ENCODE results near the gene SMIM22. TPM values are rescaled to one million over a fixed set of nuclear protein-coding genes. Genes with fewer than 3 reads are reported as not detected.

The SMIM22 gene
- total RNA-seq, result not detected in 2 replicates

DNA sequence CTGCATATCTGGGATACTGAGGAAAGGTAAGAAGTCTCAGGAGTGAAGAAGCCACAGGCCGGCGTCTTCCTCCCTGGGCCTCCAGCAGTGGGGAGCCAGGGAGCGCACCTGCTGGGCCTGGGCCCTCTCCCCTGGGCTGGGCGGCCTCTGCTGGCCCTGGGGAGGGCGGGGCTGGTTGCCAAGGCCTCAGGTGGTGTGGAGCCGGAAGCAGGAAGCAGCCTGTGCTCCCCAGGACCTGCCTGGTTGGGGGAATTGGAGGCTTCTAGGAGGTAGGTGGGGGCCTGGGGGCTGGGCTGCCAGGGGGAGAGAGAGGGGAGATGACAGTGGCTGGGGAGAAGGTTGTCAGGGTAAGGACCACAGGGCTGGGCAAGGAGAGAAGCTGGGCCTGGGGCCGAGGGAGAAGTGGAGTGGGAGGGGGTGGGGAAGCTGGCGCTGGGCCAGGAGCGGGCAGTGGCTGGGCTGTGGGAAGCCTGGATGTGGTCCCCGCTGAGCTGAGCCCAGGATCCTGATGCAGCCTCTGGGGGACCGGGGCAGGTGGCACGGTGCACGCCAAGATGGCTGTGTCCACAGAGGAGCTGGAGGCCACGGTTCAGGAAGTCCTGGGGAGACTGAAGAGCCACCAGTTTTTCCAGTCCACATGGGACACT, at the start of gene SMIM22:
Gene SMIM22 (plus strand): TSS at position 189 of the 647 bp plus-strand sequence. CDS start 366 bp downstream, at position 555.

GRCh38 chr16:4766875-4767628, 28.1 kb upstream of the SMIM22 start, which contains the start of gene ZNF500:
TSS of gene ZNF500 (minus strand) at chr16:4767162. CDS start at chr16:4765978, 1,184 bp downstream.

DNA sequence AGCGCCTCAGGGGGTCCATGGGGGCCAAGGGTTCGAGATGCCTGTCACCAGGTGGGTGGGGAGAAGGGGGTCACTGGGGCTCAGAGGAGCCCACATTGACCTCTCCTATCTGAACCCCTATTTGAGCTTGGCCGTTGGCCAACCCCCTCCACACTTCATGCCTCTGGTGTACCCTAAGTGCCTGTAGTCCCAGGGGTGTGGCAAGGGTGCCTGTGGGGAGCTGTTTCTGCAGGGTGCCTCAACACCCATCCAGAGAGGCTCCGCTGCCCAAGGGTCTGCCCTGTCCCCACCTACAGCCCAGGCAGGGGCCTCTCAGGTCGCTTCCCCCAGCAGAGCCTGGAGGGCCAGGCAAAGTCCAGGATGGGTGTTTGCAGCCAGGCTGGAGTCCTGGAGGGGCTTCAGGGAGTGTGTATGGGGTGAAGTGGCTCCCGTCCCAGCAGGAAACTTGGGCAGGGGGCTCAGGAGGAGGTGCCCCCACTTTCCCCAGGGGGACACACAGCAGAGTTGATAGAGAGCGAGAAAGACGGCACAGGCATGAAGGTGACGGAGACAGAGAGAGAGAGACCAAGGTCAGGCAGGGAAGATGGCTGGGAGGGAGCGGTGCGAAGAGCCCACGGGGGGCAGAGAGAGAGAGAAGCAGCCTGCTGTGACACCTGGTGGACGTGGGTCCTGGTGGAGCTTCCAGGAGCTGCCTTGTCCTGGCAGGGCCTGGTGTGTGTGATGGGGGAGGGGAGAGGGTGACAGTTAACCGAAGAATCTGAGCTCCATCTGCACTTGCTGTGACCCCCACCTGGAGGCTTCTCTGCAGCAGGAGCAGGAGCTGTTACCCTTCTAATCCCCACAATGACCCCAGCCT, 7.3 kb upstream of the SMIM22 start, which contains the start of gene SEPTIN12:
Gene SEPTIN12 (minus strand): TSS at position 719 of the 856 bp plus-strand sequence. CDS start 700 bp downstream, at position 19.

DNA sequence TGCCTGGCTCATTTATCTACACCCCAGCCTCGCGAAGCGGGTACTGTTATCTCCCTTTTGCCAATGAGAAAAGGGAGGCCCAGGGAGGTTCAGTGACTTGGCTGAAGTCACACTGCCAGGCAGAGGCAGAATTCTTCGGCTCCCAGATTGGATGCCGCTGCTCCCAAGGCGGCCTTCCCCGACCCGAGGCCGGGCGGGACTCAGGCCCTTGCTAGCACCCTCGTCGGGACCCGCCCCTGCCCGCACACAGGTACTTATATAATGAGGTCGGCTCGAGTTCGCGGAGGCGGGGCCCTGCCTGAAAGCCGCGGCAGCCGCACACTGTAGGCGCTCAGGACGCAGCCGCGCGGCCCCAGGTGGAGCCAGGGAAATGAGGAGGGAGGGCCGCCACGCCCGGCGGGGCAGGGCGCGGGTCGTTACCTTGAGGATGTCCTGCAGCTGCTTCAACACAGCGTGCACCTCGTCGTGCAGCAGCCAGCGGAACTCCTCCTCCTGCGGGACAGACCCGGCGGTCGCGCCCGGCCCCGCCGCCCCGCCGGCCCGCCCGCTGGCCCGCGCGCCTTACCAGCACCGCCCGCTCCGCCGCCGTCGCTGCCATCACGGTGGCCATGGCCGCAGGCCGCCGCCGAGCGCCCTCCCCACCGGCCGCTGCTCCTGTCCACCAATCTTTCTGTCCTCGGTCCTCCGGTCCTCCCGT, 6.9 kb downstream of the SMIM22 start, which contains the start of gene ROGDI:
Gene ROGDI (minus strand): TSS at position 672 of the 697 bp plus-strand sequence. CDS start 62 bp downstream, at position 610.

Other genes starting within 250 kb of the SMIM22 start
- gene C16orf96, start 239.0 kb upstream of the SMIM22 start, total RNA-seq, result not detected in 2 replicates
- 3.2 TPM in 2 replicates for gene UBALD1, start 180.5 kb upstream of the SMIM22 start, total RNA-seq
- gene MGRN1, start 170.5 kb upstream of the SMIM22 start, total RNA-seq, result 22.2 and 23.0 TPM in 2 replicates
- 18.9 and 24.7 TPM in 2 replicates for gene NUDT16L1, start 101.8 kb upstream of the SMIM22 start, total RNA-seq
- 19.4 and 21.8 TPM in 2 replicates for gene ANKS3, start 61.1 kb upstream of the SMIM22 start, total RNA-seq
- gene DNAAF8, start 60.8 kb upstream of the SMIM22 start, total RNA-seq, result 1.1 and 1.3 TPM in 2 replicates
- 4.9 TPM in 2 replicates for gene ZNF500, start 28.2 kb upstream of the SMIM22 start, total RNA-seq
- gene SEPTIN12, start 7.0 kb upstream of the SMIM22 start, total RNA-seq, result not detected in 2 replicates
- 9.5 and 9.9 TPM in 2 replicates for gene ROGDI, start 7.3 kb downstream of the SMIM22 start, total RNA-seq
- 43.9 and 52.4 TPM in 2 replicates for gene GLYR1, start 51.9 kb downstream of the SMIM22 start, total RNA-seq
- 19.0 and 23.9 TPM in 2 replicates for gene UBN1, start 52.1 kb downstream of the SMIM22 start, total RNA-seq
- 12.2 and 15.2 TPM in 2 replicates for gene PPL, start 141.8 kb downstream of the SMIM22 start, total RNA-seq
- gene SEC14L5, start 163.0 kb downstream of the SMIM22 start, total RNA-seq, result 0.13 and 0.19 TPM in 2 replicates
- gene NAGPA, start 238.6 kb downstream of the SMIM22 start, total RNA-seq, result 18.2 and 19.8 TPM in 2 replicates